ENCODE measurements around the gene PROM1.

The PROM1 gene

GRCh38 chr4:15930314-15930713, 153.5 kb downstream of the PROM1 start:
- peak; percentile 55 for ATAC-seq (ENCODE audit: insufficient read depth, low read depth)
- H3K9ac ChIP-seq (ENCODE audit: low read depth, low read length), result no peak overlapping the region
- no peak overlapping the region for H3K4me2 ChIP-seq (ENCODE audit: insufficient read depth, low read length)
- no peak overlapping the region for H3K27ac ChIP-seq (ENCODE audit: low read length)
- no peaks in the 10 kb centered on the region for H3K36me3 ChIP-seq (ENCODE audit: insufficient read depth, low read length)
- H3K4me1 ChIP-seq (ENCODE audit: insufficient read depth, low read length), result no peaks in the 10 kb centered on the region
- H3K27me3 ChIP-seq (ENCODE audit: insufficient read depth, low read length, poor library complexity), result peaks cover 10% of the 10 kb centered on the region
- no peaks in the 10 kb centered on the region for H3K79me2 ChIP-seq (ENCODE audit: insufficient read depth, low read length)
- H4K20me1 ChIP-seq (ENCODE audit: insufficient read depth, low read length), result no peaks in the 10 kb centered on the region
- no peak for TF ChIP-seq CTCF (IDR thresholded peaks at IDR 0.05; ENCODE audit: borderline replicate concordance, extremely low read depth, low read length, poor library complexity, severe bottlenecking)
- H3K4me3 ChIP-seq (ENCODE audit: low read depth in 1 of 2, low read length in 2 of 2), result no peak overlapping the region
- DNase-seq, result peak; percentile 5
- no peak overlapping the region for H2AFZ ChIP-seq (ENCODE audit: low read depth, low read length)
- H3K9me3 ChIP-seq (ENCODE audit: insufficient read depth, low read length, severe bottlenecking), result no peaks in the 10 kb centered on the region

GRCh38 chr4:15929540-15929939, 154.3 kb downstream of the PROM1 start:
- no peaks in the 10 kb centered on the region for H3K79me2 ChIP-seq (ENCODE audit: insufficient read depth, low read length)
- no peak overlapping the region for H3K9ac ChIP-seq (ENCODE audit: low read depth, low read length)
- H3K9me3 ChIP-seq (ENCODE audit: insufficient read depth, low read length, severe bottlenecking), result no peaks in the 10 kb centered on the region
- no peaks in the 10 kb centered on the region for H4K20me1 ChIP-seq (ENCODE audit: insufficient read depth, low read length)
- peaks cover 10% of the 10 kb centered on the region for H3K27me3 ChIP-seq (ENCODE audit: insufficient read depth, low read length, poor library complexity)
- ATAC-seq (ENCODE audit: insufficient read depth, low read depth), result no peak
- H3K4me2 ChIP-seq (ENCODE audit: insufficient read depth, low read length), result no peak overlapping the region
- H3K4me3 ChIP-seq (ENCODE audit: low read depth in 1 of 2, low read length in 2 of 2), result no peak overlapping the region
- no peak for DNase-seq
- no peaks in the 10 kb centered on the region for H3K4me1 ChIP-seq (ENCODE audit: insufficient read depth, low read length)
- H2AFZ ChIP-seq (ENCODE audit: low read depth, low read length), result no peak overlapping the region
- H3K36me3 ChIP-seq (ENCODE audit: insufficient read depth, low read length), result no peaks in the 10 kb centered on the region
- TF ChIP-seq EZH2 (IDR thresholded peaks at IDR 0.05; ENCODE audit: borderline replicate concordance, low read depth, low read length, severe bottlenecking) (no peak), CTCF (IDR thresholded peaks at IDR 0.05; ENCODE audit: borderline replicate concordance, extremely low read depth, low read length, poor library complexity, severe bottlenecking) (no peak)
- no peak overlapping the region for H3K27ac ChIP-seq (ENCODE audit: low read length)

- no peak overlapping the region for H3K27ac ChIP-seq (ENCODE audit: low read length)
- DNase-seq, result no peak
These were observed 154.9 kb downstream of the PROM1 start for GRCh38 chr4:15928883-15929282.

More at GRCh38 chr4:15928883-15929282, 154.9 kb downstream of the PROM1 start:
- no peaks in the 10 kb centered on the region for H3K9me3 ChIP-seq (ENCODE audit: insufficient read depth, low read length, severe bottlenecking)
- TF ChIP-seq CTCF (IDR thresholded peaks at IDR 0.05; ENCODE audit: borderline replicate concordance, extremely low read depth, low read length, poor library complexity, severe bottlenecking) (no peak), EZH2 (IDR thresholded peaks at IDR 0.05; ENCODE audit: borderline replicate concordance, low read depth, low read length, severe bottlenecking) (no peak)
- no peaks in the 10 kb centered on the region for H3K36me3 ChIP-seq (ENCODE audit: insufficient read depth, low read length)
- no peak overlapping the region for H3K4me3 ChIP-seq (ENCODE audit: low read depth in 1 of 2, low read length in 2 of 2)
- no peak overlapping the region for H2AFZ ChIP-seq (ENCODE audit: low read depth, low read length)
- no peaks in the 10 kb centered on the region for H3K79me2 ChIP-seq (ENCODE audit: insufficient read depth, low read length)
- no peaks in the 10 kb centered on the region for H4K20me1 ChIP-seq (ENCODE audit: insufficient read depth, low read length)
- no peaks in the 10 kb centered on the region for H3K4me1 ChIP-seq (ENCODE audit: insufficient read depth, low read length)
- no peak overlapping the region for H3K4me2 ChIP-seq (ENCODE audit: insufficient read depth, low read length)
- ATAC-seq (ENCODE audit: insufficient read depth, low read depth), result no peak
- peaks cover 14% of the 10 kb centered on the region for H3K27me3 ChIP-seq (ENCODE audit: insufficient read depth, low read length, poor library complexity)
- no peak overlapping the region for H3K9ac ChIP-seq (ENCODE audit: low read depth, low read length)

All from DND-41 (cell line).